ENCODE results near the gene NCR1. TPM values are rescaled to one million over a fixed set of nuclear protein-coding genes. Genes with fewer than 3 reads are reported as not detected.
"Not testable (repeated sequence)": the region's sequence is repeated elsewhere in the genome, so short reads cannot be mapped to it uniquely, and the experiment has no call there.

NCR1 gene
- total RNA-seq, 2 donors from 2014 or later = 2.2 TPM; not detected in 1

GRCh38 chr19:54928299-54928698, 22.4 kb downstream of the NCR1 start:
- DNase-seq (ENCODE audit: low spot score) = no peak
- Histone ChIP-seq H3K9me3 (peaks cover 9% of the 10 kb centered on the region), H3K4me1 (ENCODE audit: control insufficient read depth in 1 of 2, low read depth in 2 of 2) (no peaks in the 10 kb centered on the region), H3K27me3 (replicated peaks; ENCODE audit: insufficient read depth) (no peaks in the 10 kb centered on the region), H3K36me3 (no peaks in the 10 kb centered on the region), H3K27ac (no peak overlapping the region), H3K4me3 (no peak overlapping the region)
- TF ChIP-seq, protein P1, sequence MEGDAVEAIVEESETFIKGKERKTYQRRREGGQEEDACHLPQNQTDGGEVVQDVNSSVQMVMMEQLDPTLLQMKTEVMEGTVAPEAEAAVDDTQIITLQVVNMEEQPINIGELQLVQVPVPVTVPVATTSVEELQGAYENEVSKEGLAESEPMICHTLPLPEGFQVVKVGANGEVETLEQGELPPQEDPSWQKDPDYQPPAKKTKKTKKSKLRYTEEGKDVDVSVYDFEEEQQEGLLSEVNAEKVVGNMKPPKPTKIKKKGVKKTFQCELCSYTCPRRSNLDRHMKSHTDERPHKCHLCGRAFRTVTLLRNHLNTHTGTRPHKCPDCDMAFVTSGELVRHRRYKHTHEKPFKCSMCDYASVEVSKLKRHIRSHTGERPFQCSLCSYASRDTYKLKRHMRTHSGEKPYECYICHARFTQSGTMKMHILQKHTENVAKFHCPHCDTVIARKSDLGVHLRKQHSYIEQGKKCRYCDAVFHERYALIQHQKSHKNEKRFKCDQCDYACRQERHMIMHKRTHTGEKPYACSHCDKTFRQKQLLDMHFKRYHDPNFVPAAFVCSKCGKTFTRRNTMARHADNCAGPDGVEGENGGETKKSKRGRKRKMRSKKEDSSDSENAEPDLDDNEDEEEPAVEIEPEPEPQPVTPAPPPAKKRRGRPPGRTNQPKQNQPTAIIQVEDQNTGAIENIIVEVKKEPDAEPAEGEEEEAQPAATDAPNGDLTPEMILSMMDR (IDR thresholded peaks at IDR 0.05) = no peak
- ATAC-seq (ENCODE audit: insufficient number of reproducible peaks, low FRiP score, low read depth) = no peak

DNA sequence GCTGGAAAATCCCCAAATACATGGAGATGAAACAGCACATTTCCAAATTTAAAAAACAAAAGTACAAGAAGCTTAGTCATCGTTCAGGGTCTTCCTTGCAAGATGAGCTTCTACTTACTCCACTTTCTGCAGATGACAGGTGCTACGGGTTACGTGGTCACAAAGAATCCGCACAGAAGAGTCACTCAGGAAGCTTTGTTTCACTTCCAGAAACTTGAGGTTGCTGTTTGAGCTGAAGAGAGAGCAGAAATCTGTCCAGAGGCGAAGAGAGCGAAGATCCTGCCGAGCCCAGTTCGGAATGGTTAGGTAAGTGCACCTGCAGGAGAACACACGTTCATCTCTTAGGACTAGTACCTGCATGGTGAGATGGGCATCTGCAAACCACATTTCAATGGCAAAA, 32.0 kb downstream of the NCR1 start:
- TF ChIP-seq, protein P1 (IDR thresholded peaks at IDR 0.05) = no peak
- H3K27ac ChIP-seq = no peak overlapping the region
- H3K27me3 ChIP-seq (replicated peaks; ENCODE audit: insufficient read depth) = no peaks in the 10 kb centered on the region
- H3K4me3 ChIP-seq = no peak overlapping the region
- no peaks in the 10 kb centered on the region for H3K4me1 ChIP-seq (ENCODE audit: control insufficient read depth in 1 of 2, low read depth in 2 of 2)
- no peaks in the 10 kb centered on the region for H3K36me3 ChIP-seq
- DNase-seq (ENCODE audit: low spot score) = no peak
- no peaks in the 10 kb centered on the region for H3K9me3 ChIP-seq
- ATAC-seq (ENCODE audit: insufficient number of reproducible peaks, low FRiP score, low read depth) = no peak

DNA sequence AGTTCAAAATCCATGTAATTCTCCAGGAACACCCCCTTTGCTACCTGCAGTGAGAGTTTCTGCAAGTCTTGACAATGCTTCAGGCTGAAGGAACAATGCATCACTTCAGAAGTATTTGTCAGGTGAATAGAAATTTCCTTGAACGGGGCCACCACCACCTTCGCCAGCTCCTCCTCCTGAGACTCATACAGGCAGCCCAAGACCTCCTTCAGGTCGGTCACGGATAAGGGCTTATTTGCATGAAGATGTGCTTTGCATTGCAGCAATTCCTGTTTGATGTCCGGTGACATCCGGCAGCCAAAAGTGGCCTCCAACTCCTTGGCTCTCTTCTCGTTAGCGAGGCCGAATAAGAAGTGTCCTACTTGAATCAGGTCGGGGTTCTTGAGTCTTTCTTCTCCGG, 33.0 kb downstream of the NCR1 start:
- DNase-seq (ENCODE audit: low spot score) (no peak), ATAC-seq (ENCODE audit: insufficient number of reproducible peaks, low FRiP score, low read depth) (no peak)
- TF ChIP-seq, protein P1 (IDR thresholded peaks at IDR 0.05) = no peak
- Histone ChIP-seq H3K9me3 (no peaks in the 10 kb centered on the region), H3K36me3 (no peaks in the 10 kb centered on the region), H3K27me3 (replicated peaks; ENCODE audit: insufficient read depth) (no peaks in the 10 kb centered on the region), H3K27ac (no peak overlapping the region), H3K4me1 (ENCODE audit: control insufficient read depth in 1 of 2, low read depth in 2 of 2) (no peaks in the 10 kb centered on the region), H3K4me3 (no peak overlapping the region)

- not testable (repeated sequence) for H3K27me3 ChIP-seq (replicated peaks; ENCODE audit: insufficient read depth); DNase-seq (ENCODE audit: low spot score); H3K4me1 ChIP-seq (ENCODE audit: control insufficient read depth in 1 of 2, low read depth in 2 of 2); H3K27ac ChIP-seq; H3K4me3 ChIP-seq; H3K36me3 ChIP-seq; ATAC-seq (ENCODE audit: insufficient number of reproducible peaks, low FRiP score, low read depth); H3K9me3 ChIP-seq
These were observed 33.6 kb downstream of the NCR1 start for GRCh38 chr19:54939538-54939937.

GRCh38 chr19:54943772-54944361, 37.9 kb downstream of the NCR1 start:
- H3K4me1 ChIP-seq (ENCODE audit: control insufficient read depth in 1 of 2, low read depth in 2 of 2); DNase-seq (ENCODE audit: low spot score); H3K27me3 ChIP-seq (replicated peaks; ENCODE audit: insufficient read depth); H3K4me3 ChIP-seq; H3K9me3 ChIP-seq; H3K36me3 ChIP-seq; ATAC-seq (ENCODE audit: insufficient number of reproducible peaks, low FRiP score, low read depth); H3K27ac ChIP-seq: not testable (repeated sequence)

DNA sequence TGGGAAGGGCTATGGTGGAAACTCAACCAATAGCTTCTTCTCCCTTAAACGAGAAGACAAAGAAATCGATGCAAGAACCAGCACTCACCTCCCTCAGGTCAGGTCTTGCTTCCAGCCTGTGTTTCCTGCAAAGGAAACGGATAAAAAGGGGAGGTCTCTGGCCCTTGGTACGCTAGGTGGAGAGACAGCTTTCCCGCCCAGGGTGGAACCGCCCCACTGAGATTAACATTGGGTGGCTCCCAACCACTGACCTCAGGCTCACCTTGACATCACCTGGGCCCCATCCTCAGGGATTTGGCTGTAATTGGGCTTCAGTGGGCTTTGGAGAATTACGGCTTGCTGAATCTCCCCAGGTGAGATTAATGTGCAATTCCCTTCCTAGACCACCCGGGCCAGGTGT, 41.4 kb downstream of the NCR1 start, which contains the start of gene NLRP7:
TSS of gene NLRP7 (minus strand) at position 150 of the 400 bp plus-strand sequence.
- H3K27me3 ChIP-seq (replicated peaks; ENCODE audit: insufficient read depth) = no peaks in the 10 kb centered on the region
- H3K9me3 ChIP-seq = no peaks in the 10 kb centered on the region
- TF ChIP-seq, protein P1 (IDR thresholded peaks at IDR 0.05) = no peak
- H3K36me3 ChIP-seq = no peaks in the 10 kb centered on the region
- DNase-seq (ENCODE audit: low spot score) (no peak), ATAC-seq (ENCODE audit: insufficient number of reproducible peaks, low FRiP score, low read depth) (no peak)
- H3K27ac ChIP-seq = no peak within 1 kb of the TSS
- H3K4me3 ChIP-seq = no peak within 1 kb of the TSS
- H3K4me1 ChIP-seq (ENCODE audit: control insufficient read depth in 1 of 2, low read depth in 2 of 2) = no peaks in the 10 kb centered on the region
